Vagina (tissue), 2 donors: ENCODE data around the gene SDF2L1.

ENCODE experiments used
- CTCF ChIP-seq, 3 experiments: fragments of 450-650 bp in 2 of 3; fragments of 200-600 bp in 1 of 3; sonication (generic) in 1 of 3; IDR thresholded peaks; one replicate each; pipeline ENCODE4 v1.5.1; 2017 to 2019; ENCODE audit warnings: antibody characterized with exemption in 3 of 3, mild to moderate bottlenecking in 2 of 3, moderate library complexity in 2 of 3
- POLR2A ChIP-seq, 2 donors: fragments of 450-650 bp; IDR thresholded peaks; one replicate each; pipeline ENCODE4 v1.6.1; 2017; ENCODE audit warnings: antibody characterized with exemption in 2 of 2, mild to moderate bottlenecking in 2 of 2, moderate library complexity in 2 of 2
- POLR2AphosphoS5 ChIP-seq, 2 donors: sonication (generic); formaldehyde crosslinking; IDR thresholded peaks; one replicate each; pipeline ENCODE4 v1.9.0; 2017; ENCODE audit warnings: antibody characterized with exemption in 2 of 2, mild to moderate bottlenecking in 2 of 2, low read depth in 1 of 2; ENCODE audit not compliant: insufficient read depth in 1 of 2

- TF ChIP-seq CTCF (IDR thresholded peaks at IDR 0.05) (peak in 1 of 3 experiments; percentile 16), POLR2A (IDR thresholded peaks at IDR 0.05) (no peak), POLR2AphosphoS5 (IDR thresholded peaks at IDR 0.05; ENCODE audit: insufficient read depth in 1 of 2, low read depth in 1 of 2) (no peak)
Measured at GRCh38 chr22:21641417-21641788, 699 bp upstream of the SDF2L1 start.
